K562 (cell line): ENCODE measurements around the gene CHRDL2. TPM values are rescaled to one million over a fixed set of nuclear protein-coding genes. Genes with fewer than 3 reads are reported as not detected.

ENCODE experiments used
- ATAC-seq: fragments of 200-7000 bp; cut with Tn5 transposase; 3 replicates; pipeline ENCODE4 v1.9.1; 2020; ENCODE audit warnings: moderate library complexity
- BruUV-seq: library from RNA; stranded (reverse); fragments of 400-500 nt; replicated peaks from 2 replicates; lab custom pipeline; 2021; lab: Mats Ljungman, UMichigan
- CTCF ChIA-PET: fragments of 300-600 bp; formaldehyde crosslinking; extraction: SDS; loops from one replicate; lab custom pipeline; 2021; ENCODE audit warnings: low intra/inter-chr PET ratio; lab: Yijun Ruan, JAX
- POLR2A ChIA-PET: fragments of 300-600, 350-650 bp; sonication (Branson Sonifier 250); formaldehyde crosslinking; extraction: SDS; loops from one replicate; lab custom pipeline; 2021; ENCODE audit warnings: antibody characterized with exemption, inconsistent platforms; lab: Yijun Ruan, JAX
- DNase-seq, 4 experiments: peaks; one replicate each; pipeline versions ENCODE4 v3.0.0 to v3.0.0-alpha.2; 2011 to 2018; ENCODE audit warnings: low spot score in 3 of 4, mixed read lengths in 3 of 4; ENCODE audit errors: extremely low read depth in 1 of 4
- FAIRE-seq: peaks from 2 replicates; lab custom pipeline; 2011; peaks lifted over from hg19 to GRCh38; lab: Jason Lieb, UNC
- H2AFZ ChIP-seq: 2 replicates; pipeline ENCODE4 v1.6.0; 2011; ENCODE audit warnings: low read depth, low read length, control low read depth, inconsistent platforms
- H3K27ac ChIP-seq: fragments of 200-600 bp; 3 replicates; pipeline ENCODE4 v1.8.0; 2011; ENCODE audit warnings: low read depth, mild to moderate bottlenecking, control low read depth, inconsistent platforms, low read length, moderate library complexity, mixed read lengths; ENCODE audit errors: extremely low read depth
- H3K27me3 ChIP-seq, 2 experiments: fragments of 300-600 bp in 1 of 2; 2 replicates in 1 of 2; 3 replicates in 1 of 2; pipeline versions ENCODE4 v1.6.0 to v1.8.0; 2011; ENCODE audit warnings: inconsistent platforms in 2 of 2, low read length in 2 of 2, mild to moderate bottlenecking in 1 of 2, mixed read lengths in 1 of 2, moderate library complexity in 1 of 2; ENCODE audit not compliant: control insufficient read depth in 2 of 2, insufficient read depth in 2 of 2
- H3K36me3 ChIP-seq: fragments of 300-600 bp; 3 replicates; pipeline ENCODE4 v1.8.0; 2011; ENCODE audit warnings: mild to moderate bottlenecking, low read length, inconsistent platforms; ENCODE audit not compliant: control insufficient read depth, insufficient read depth
- H3K4me1 ChIP-seq, 2 experiments: fragments of 200-600 bp in 1 of 2; replicated peaks in 1 of 2; 2 replicates in 1 of 2; 3 replicates in 1 of 2; pipeline versions ENCODE4 v1.5.1 to v1.8.0; 2011; ENCODE audit warnings: inconsistent platforms in 2 of 2, low read length in 2 of 2, mild to moderate bottlenecking in 1 of 2, mixed read lengths in 1 of 2, moderate library complexity in 1 of 2; ENCODE audit not compliant: control insufficient read depth in 2 of 2, insufficient read depth in 2 of 2
- H3K4me2 ChIP-seq: 2 replicates; pipeline ENCODE4 v1.6.1; 2011; ENCODE audit warnings: low read length, control low read depth, inconsistent platforms, mixed read lengths; ENCODE audit not compliant: insufficient read depth
- H3K4me3 ChIP-seq: fragments of 200-600 bp; sonication (generic), shearing (Covaris generic); 2 replicates; pipeline ENCODE4 v1.5.1; 2016; ENCODE audit warnings: control low read depth, inconsistent platforms
- H3K79me2 ChIP-seq: fragments of 200-600 bp; 3 replicates; pipeline ENCODE4 v1.8.0; 2011; ENCODE audit warnings: low read length, inconsistent platforms; ENCODE audit not compliant: control insufficient read depth, insufficient read depth
- H3K9ac ChIP-seq, 2 experiments: 2 replicates each; pipeline versions ENCODE4 v1.6.0 to v1.6.1; 2011; ENCODE audit warnings: low read depth in 2 of 2, low read length in 2 of 2, control low read depth in 1 of 2, inconsistent platforms in 1 of 2, mild to moderate bottlenecking in 1 of 2, mixed read lengths in 1 of 2; ENCODE audit not compliant: insufficient read depth in 1 of 2
- H3K9me1 ChIP-seq: one replicate; pipeline ENCODE4 v1.6.0; 2011; ENCODE audit warnings: inconsistent platforms, mild to moderate bottlenecking, low read length, moderate library complexity; ENCODE audit not compliant: control insufficient read depth, insufficient read depth
- H3K9me3 ChIP-seq: replicated peaks from 2 replicates; pipeline ENCODE4 v1.5.1; 2011; ENCODE audit warnings: low read depth, low read length, inconsistent platforms; ENCODE audit not compliant: control insufficient read depth, insufficient read depth
- H4K20me1 ChIP-seq: replicated peaks from 2 replicates; pipeline ENCODE4 v1.6.1; 2011; ENCODE audit warnings: low read length, inconsistent platforms, mixed read lengths; ENCODE audit not compliant: control insufficient read depth, insufficient read depth
- ARID3B ChIP-seq: fragments of 250-450 bp; sonication (Bioruptor Pico); IDR thresholded peaks from 2 replicates; pipeline ENCODE4 v1.4.0; 2020; ENCODE audit warnings: borderline replicate concordance
- CREM ChIP-seq: IDR thresholded peaks from 2 replicates; pipeline ENCODE4 v1.6.1; 2014; ENCODE audit warnings: antibody characterized with exemption, low read depth
- CTBP1 ChIP-seq: fragments of 450-650 bp; IDR thresholded peaks from 2 replicates; pipeline ENCODE4 v1.6.1; 2016; ENCODE audit warnings: borderline replicate concordance
- GTF2E2 ChIP-seq: fragments of 200-800 bp; sonication (Bioruptor generic); IDR thresholded peaks from 2 replicates; pipeline ENCODE4 v1.6.1; 2016; ENCODE audit warnings: missing genetic modification characterization, missing compliant biosample characterization
- HCFC1 ChIP-seq: IDR thresholded peaks from 2 replicates; pipeline ENCODE4 v1.6.1; 2012; ENCODE audit warnings: low read depth, low read length, improper control_type of control experiment
- THRA ChIP-seq: fragments of 450-650 bp; IDR thresholded peaks from 2 replicates; pipeline ENCODE4 v1.6.1; 2017; ENCODE audit warnings: mild to moderate bottlenecking, moderate library complexity
- ZBTB7A ChIP-seq: IDR thresholded peaks from 2 replicates; pipeline ENCODE4 v1.6.1; 2011; ENCODE audit warnings: low read depth, mild to moderate bottlenecking, low read length, moderate library complexity, borderline replicate concordance; ENCODE audit not compliant: control insufficient read depth
- ZBTB9 ChIP-seq: fragments of 450-650 bp; formaldehyde crosslinking; IDR thresholded peaks from 2 replicates; pipeline ENCODE4 v1.4.0; 2020; ENCODE audit warnings: mild to moderate bottlenecking, moderate library complexity
- ZKSCAN1 ChIP-seq: fragments of 150-350 bp; IDR thresholded peaks from 2 replicates; pipeline ENCODE4 v1.6.1; 2016; ENCODE audit warnings: low read depth, low read length
- ZNF24 ChIP-seq: fragments of 450-650 bp; IDR thresholded peaks from 2 replicates; pipeline ENCODE4 v1.6.1; 2016
- ZNF644 ChIP-seq: fragments of 200-800 bp; sonication (Bioruptor generic); IDR thresholded peaks from 2 replicates; pipeline ENCODE4 v1.6.1; 2016; ENCODE audit warnings: low read depth, missing genetic modification characterization, missing compliant biosample characterization
- WGBS: fragments of 100-300 bp; shearing (Covaris generic); methylation state at CpG from one replicate; pipeline ENCODE4 v1.1.6; 2016; ENCODE audit warnings: low coverage, mixed read lengths; ENCODE audit not compliant: insufficient coverage; ENCODE audit errors: missing lambda C conversion rate; 5-methylcytosine and 5-hydroxymethylcytosine counted together
- in situ Hi-C: fragments of 300-500 bp; cut with MboI; formaldehyde crosslinking; loops from 4 replicates; pipeline ENCODE4 v1.15.0; 2018; ENCODE audit warnings: inconsistent platforms, mixed read lengths
- intact Hi-C: fragments of 100-400 bp; cut with micrococcal nuclease; formaldehyde crosslinking; loops from 2 replicates; pipeline ENCODE4 v1.14.2; 2022
- polyA plus RNA-seq, 8 experiments: library from polyadenylated mRNA; depleted of rRNA in 4 of 8; stranded (reverse) in 5 of 8; unstranded in 3 of 8; fragments of >200 nt; fragmentation: Nextera tagmentation in 2 of 8; fragmentation: Illumina TruSeq in 1 of 8; extraction: Ambion mirVana in 2 of 8; extraction: Trizol in 1 of 8; gene quantifications; 2 replicates each; pipeline versions ENCODE4 v1.2.1 to v1.2.3, GENCODE V29; 2011 to 2014; ENCODE audit warnings: inconsistent platforms in 1 of 8, missing spikeins in 1 of 8
- total RNA-seq, 7 experiments: library from RNA; depleted of rRNA in 6 of 7; stranded (reverse); fragments of >200 nt in 6 of 7; fragmentation: Illumina TruSeq in 2 of 7; extraction: Trizol in 2 of 7; gene quantifications; 2 replicates each; pipeline versions ENCODE4 v1.2.1 to v1.2.3, GENCODE V29; 2011 to 2021; ENCODE audit warnings: low replicate concordance in 1 of 7
- TF ChIP-seq, protein P1 (sequence below): sonication (generic); formaldehyde crosslinking; IDR thresholded peaks from 2 replicates; pipeline ENCODE4 v1.9.0; 2022; ENCODE audit warnings: mild to moderate bottlenecking, missing genetic modification reagents

CHRDL2 gene
- total and polyA plus RNA-seq, 9 of the 15 experiments (the other 6 are each of a cell fraction or from before 2014, with no cell fraction given), result not detected

- DNase-seq (no peak), ATAC-seq (no peak), FAIRE-seq (no peak)
- WGBS, result 33% methylated on average over 4 of the region's 4 CpGs
- no peaks in the 10 kb centered on the region for H3K4me1 ChIP-seq
- H3K9me1 ChIP-seq, result no peaks in the 10 kb centered on the region
- ChIA-PET POLR2A (interaction anchor here (1.3 to 1.6 kb wide), 2 partner anchors 8 to 11 kb away, joined by 4 to 5 read pairs; no protein-coding TSS in a partner anchor), CTCF (no interaction called here)
- H3K9ac ChIP-seq, result no peak overlapping the region
- H3K4me2 ChIP-seq, result no peak overlapping the region
- no TSS peak for BruUV-seq
- no peaks in the 10 kb centered on the region for H4K20me1 ChIP-seq
- H3K27me3 ChIP-seq, result no peaks in the 10 kb centered on the region; a peak in 1 of 5 replicates
- no peak overlapping the region for H3K4me3 ChIP-seq
- no peaks in the 10 kb centered on the region for H3K9me3 ChIP-seq
- no peak overlapping the region for H3K27ac ChIP-seq
- in situ Hi-C loops (no loop called here), intact Hi-C loops (no loop called here)
- no peaks in the 10 kb centered on the region for H3K36me3 ChIP-seq
- H2AFZ ChIP-seq, result no peak overlapping the region
- H3K79me2 ChIP-seq, result no peaks in the 10 kb centered on the region
- TF ChIP-seq, protein P1, sequence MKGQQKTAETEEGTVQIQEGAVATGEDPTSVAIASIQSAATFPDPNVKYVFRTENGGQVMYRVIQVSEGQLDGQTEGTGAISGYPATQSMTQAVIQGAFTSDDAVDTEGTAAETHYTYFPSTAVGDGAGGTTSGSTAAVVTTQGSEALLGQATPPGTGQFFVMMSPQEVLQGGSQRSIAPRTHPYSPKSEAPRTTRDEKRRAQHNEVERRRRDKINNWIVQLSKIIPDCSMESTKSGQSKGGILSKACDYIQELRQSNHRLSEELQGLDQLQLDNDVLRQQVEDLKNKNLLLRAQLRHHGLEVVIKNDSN (CRISPR knock-in tag), result no peak
- TF ChIP-seq ZBTB9 (CRISPR knock-in tag), result no peak
- TF ChIP-seq CREM, result no peak
- no peak for TF ChIP-seq THRA
- no peak for TF ChIP-seq ZBTB7A
- TF ChIP-seq HCFC1, result no peak
- TF ChIP-seq ZKSCAN1, result 0 out of 2 replicates have a peak, but pooled peaks have one; percentile 51
- no peak for TF ChIP-seq ARID3B (CRISPR knock-in tag)
- TF ChIP-seq ZNF24, result peak; percentile 81
- TF ChIP-seq GTF2E2, result no peak
- no peak for TF ChIP-seq CTBP1
- TF ChIP-seq ZNF644 (tag), result no peak
These were observed 10.8 kb upstream of the CHRDL2 start for GRCh38 chr11:74742070-74742469.
